ENCODE measurements around the gene GAS7.

The GAS7 gene

GRCh38 chr17:10135539-10136257 is 62.7 kb downstream of the GAS7 start:
- DNase-seq (ENCODE audit: low read depth) = peak; percentile 59

GRCh38 chr17:10130677-10131076 is 67.7 kb downstream of the GAS7 start:
- no peak for DNase-seq (ENCODE audit: low read depth)

GRCh38 chr17:10130263-10130662 is 68.1 kb downstream of the GAS7 start:
- DNase-seq (ENCODE audit: low read depth) = no peak

- DNase-seq (ENCODE audit: low read depth) = peak; percentile 86
Observed at GRCh38 chr17:10127819-10128425, 70.5 kb downstream of the GAS7 start.

GRCh38 chr17:10126616-10127501 is 71.5 kb downstream of the GAS7 start:
- peak; percentile 70 for DNase-seq (ENCODE audit: low read depth)

- no peak for DNase-seq (ENCODE audit: low read depth)
Observed at GRCh38 chr17:10126276-10126615, 72.2 kb downstream of the GAS7 start.

- no peak for DNase-seq (ENCODE audit: low read depth)
Observed at GRCh38 chr17:10125531-10126275, 72.7 kb downstream of the GAS7 start.

- no peak for DNase-seq (ENCODE audit: low read depth)
Observed at GRCh38 chr17:10123093-10123492, 75.3 kb downstream of the GAS7 start.

GRCh38 chr17:10121971-10122707 is 76.3 kb downstream of the GAS7 start:
- DNase-seq (ENCODE audit: low read depth) = no peak

GRCh38 chr17:10120749-10121148 is 77.7 kb downstream of the GAS7 start:
- peak; percentile 68 for DNase-seq (ENCODE audit: low read depth)

GRCh38 chr17:10120109-10120485 is 78.3 kb downstream of the GAS7 start:
- no peak for DNase-seq (ENCODE audit: low read depth)

- no peak for DNase-seq (ENCODE audit: low read depth)
Observed at GRCh38 chr17:10119203-10120108, 79.0 kb downstream of the GAS7 start.

- no peak for DNase-seq (ENCODE audit: low read depth)
Observed at GRCh38 chr17:10118788-10119130, 79.6 kb downstream of the GAS7 start.

GRCh38 chr17:10117581-10118001 is 80.8 kb downstream of the GAS7 start:
- no peak for DNase-seq (ENCODE audit: low read depth)

- DNase-seq (ENCODE audit: low read depth) = no peak
Observed at GRCh38 chr17:10116753-10117420, 81.5 kb downstream of the GAS7 start.

GRCh38 chr17:10116267-10116666 is 82.1 kb downstream of the GAS7 start:
- DNase-seq (ENCODE audit: low read depth) = no peak

- no peak for DNase-seq (ENCODE audit: low read depth)
Observed at GRCh38 chr17:10115536-10115932, 82.9 kb downstream of the GAS7 start.

- peak; percentile 96 for DNase-seq (ENCODE audit: low read depth)
Observed at GRCh38 chr17:10114931-10115535, 83.4 kb downstream of the GAS7 start.

- no peak for DNase-seq (ENCODE audit: low read depth)
Observed at GRCh38 chr17:10112962-10113361, 85.4 kb downstream of the GAS7 start.

All from iris pigment epithelial cell (primary cell).